Measurements from ENCODE around the gene OR51I2. TPM values are rescaled to one million over a fixed set of nuclear protein-coding genes. Genes with fewer than 3 reads are reported as not detected.
A peak's percentile ranks its signal among the peaks of the same experiment; 100 is the strongest.

OR51I2 gene
- total and polyA plus RNA-seq, 9 of the 15 experiments (the other 6 are each of a cell fraction or from before 2014, with no cell fraction given): 0.06 to 0.61 (median 0.07) TPM; not detected in 6

GRCh38 chr11:5504403-5504921 is 55.3 kb downstream of the OR51I2 start:
- WGBS (ENCODE audit: insufficient coverage, low coverage, missing lambda C conversion rate): 0% methylated on average over 2 of the region's 2 CpGs
- peak; percentile 74 for FAIRE-seq
- TF ChIP-seq AFF1 (IDR thresholded peaks at IDR 0.05; ENCODE audit: low read depth in 1 of 2, partially characterized antibody in 2 of 2): peak in 1 of 2 experiments; percentile 48
- no peak for TF ChIP-seq ZNF431 (CRISPR knock-in tag; IDR thresholded peaks at IDR 0.05)
- TF ChIP-seq NKRF (IDR thresholded peaks at IDR 0.05; ENCODE audit: borderline replicate concordance): peak; percentile 19; the same call in 1 of the 2 replicates
- TF ChIP-seq TFE3 (CRISPR knock-in tag; IDR thresholded peaks at IDR 0.05): no peak
- TF ChIP-seq PCBP1 (IDR thresholded peaks at IDR 0.05; ENCODE audit: low read depth, low read length, poor library complexity, severe bottlenecking): no peak
- no peak for TF ChIP-seq ZFP91 (CRISPR knock-in tag; IDR thresholded peaks at IDR 0.05)

More at GRCh38 chr11:5504403-5504921, 55.3 kb downstream of the OR51I2 start:
- peaks cover 60% of the 10 kb centered on the region for H3K79me2 ChIP-seq (ENCODE audit: control insufficient read depth, insufficient read depth, low read length)
- CTCF ChIA-PET (ENCODE audit: low intra/inter-chr PET ratio): no interaction called here
- H3K9me3 ChIP-seq (replicated peaks; ENCODE audit: control insufficient read depth, insufficient read depth, low read depth, low read length): no peaks in the 10 kb centered on the region
- intact Hi-C loops (cut with micrococcal nuclease) (loop anchor here (10.0 kb wide), 3 partner anchors 90 to 300 kb away; partner anchors contain the start of genes OR51V1 and TRIM6), in situ Hi-C loops (cut with MboI) (no loop called here)
- peak; percentile 68 for ATAC-seq
- H3K9ac ChIP-seq (ENCODE audit: insufficient read depth in 1 of 2, low read depth in 2 of 2, low read length in 2 of 2): peak overlapping the region; percentile 92
- H3K4me2 ChIP-seq (ENCODE audit: insufficient read depth, low read length): peak overlapping the region; percentile 93
- H3K9me1 ChIP-seq (ENCODE audit: control insufficient read depth, insufficient read depth, low read length): peaks cover 3% of the 10 kb centered on the region
- no peaks in the 10 kb centered on the region for H3K27me3 ChIP-seq (ENCODE audit: control insufficient read depth in 2 of 2, insufficient read depth in 2 of 2, low read length in 2 of 2)
- H3K4me1 ChIP-seq (replicated peaks in 1 of 2; ENCODE audit: control insufficient read depth in 2 of 2, insufficient read depth in 2 of 2, low read length in 2 of 2): peaks cover 23 to 62% of the 10 kb centered on the region in 2 experiments
- peak; percentile 47 to 73 (median 59) for DNase-seq (ENCODE audit: extremely low read depth in 1 of 4, low spot score in 3 of 4)
- peak overlapping the region; percentile 52 for H3K4me3 ChIP-seq
- H3K27ac ChIP-seq (ENCODE audit: extremely low read depth, low read depth, low read length): peak overlapping the region; percentile 71
- POLR2A ChIA-PET: interaction anchor here (0.6 to 8.7 kb wide), 24 partner anchors 11 to 1058 kb away, joined by 3 to 123 read pairs (median 4); partner anchors contain the start of genes TRIM5 and UBQLNL
- H3K36me3 ChIP-seq (ENCODE audit: control insufficient read depth, insufficient read depth, low read length): peaks cover 43% of the 10 kb centered on the region
- peaks cover 43% of the 10 kb centered on the region for H4K20me1 ChIP-seq (replicated peaks; ENCODE audit: control insufficient read depth, insufficient read depth, low read length)
- BruUV-seq (replicated peaks): no TSS peak
- H2AFZ ChIP-seq (ENCODE audit: low read depth, low read length): no peak overlapping the region
